ENCODE results near the gene MEIOB.

The MEIOB gene

DNA sequence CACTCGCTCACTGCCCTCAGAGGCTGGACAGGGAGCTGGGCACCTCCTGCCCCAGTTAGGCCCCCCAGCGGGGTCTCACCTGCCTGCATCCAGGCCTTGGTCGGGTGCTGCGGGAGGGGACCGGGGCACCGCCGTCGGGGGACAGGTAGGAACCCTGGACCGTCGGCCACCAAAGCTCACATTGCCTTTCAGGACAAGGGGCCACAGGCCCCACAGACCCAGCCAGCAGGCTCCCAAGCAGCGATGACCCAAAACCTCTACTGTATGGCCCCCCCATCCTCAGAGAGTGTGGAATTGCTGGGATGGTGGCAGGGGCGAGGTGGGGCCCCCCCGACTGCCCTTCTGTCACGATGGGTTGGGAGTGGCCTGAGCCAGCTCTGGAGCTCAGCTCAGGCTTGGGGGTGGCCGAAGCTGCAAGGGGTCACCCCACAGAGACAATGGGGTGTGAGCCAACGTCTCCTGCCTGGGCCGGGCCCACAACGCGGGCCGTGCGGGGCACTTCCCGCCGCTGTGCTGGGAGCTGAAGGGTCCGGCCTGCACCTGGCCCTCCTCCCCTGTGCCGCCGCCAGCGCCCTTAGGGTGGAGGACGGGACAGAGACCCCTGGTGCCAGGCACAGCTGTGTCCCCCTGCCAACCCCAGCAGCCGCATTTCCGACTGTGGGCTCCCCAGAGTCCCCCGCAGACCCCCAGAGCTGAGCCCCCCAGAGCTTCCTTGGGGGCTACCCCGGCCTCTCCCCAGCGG lies 79.0 kb downstream of the MEIOB start:
- TF ChIP-seq, protein P1, sequence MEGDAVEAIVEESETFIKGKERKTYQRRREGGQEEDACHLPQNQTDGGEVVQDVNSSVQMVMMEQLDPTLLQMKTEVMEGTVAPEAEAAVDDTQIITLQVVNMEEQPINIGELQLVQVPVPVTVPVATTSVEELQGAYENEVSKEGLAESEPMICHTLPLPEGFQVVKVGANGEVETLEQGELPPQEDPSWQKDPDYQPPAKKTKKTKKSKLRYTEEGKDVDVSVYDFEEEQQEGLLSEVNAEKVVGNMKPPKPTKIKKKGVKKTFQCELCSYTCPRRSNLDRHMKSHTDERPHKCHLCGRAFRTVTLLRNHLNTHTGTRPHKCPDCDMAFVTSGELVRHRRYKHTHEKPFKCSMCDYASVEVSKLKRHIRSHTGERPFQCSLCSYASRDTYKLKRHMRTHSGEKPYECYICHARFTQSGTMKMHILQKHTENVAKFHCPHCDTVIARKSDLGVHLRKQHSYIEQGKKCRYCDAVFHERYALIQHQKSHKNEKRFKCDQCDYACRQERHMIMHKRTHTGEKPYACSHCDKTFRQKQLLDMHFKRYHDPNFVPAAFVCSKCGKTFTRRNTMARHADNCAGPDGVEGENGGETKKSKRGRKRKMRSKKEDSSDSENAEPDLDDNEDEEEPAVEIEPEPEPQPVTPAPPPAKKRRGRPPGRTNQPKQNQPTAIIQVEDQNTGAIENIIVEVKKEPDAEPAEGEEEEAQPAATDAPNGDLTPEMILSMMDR (IDR thresholded peaks at IDR 0.05): no peak
- no peak for DNase-seq (ENCODE audit: low spot score)
- no peak overlapping the region for H3K27ac ChIP-seq
- no peak overlapping the region for H3K4me3 ChIP-seq

DNA sequence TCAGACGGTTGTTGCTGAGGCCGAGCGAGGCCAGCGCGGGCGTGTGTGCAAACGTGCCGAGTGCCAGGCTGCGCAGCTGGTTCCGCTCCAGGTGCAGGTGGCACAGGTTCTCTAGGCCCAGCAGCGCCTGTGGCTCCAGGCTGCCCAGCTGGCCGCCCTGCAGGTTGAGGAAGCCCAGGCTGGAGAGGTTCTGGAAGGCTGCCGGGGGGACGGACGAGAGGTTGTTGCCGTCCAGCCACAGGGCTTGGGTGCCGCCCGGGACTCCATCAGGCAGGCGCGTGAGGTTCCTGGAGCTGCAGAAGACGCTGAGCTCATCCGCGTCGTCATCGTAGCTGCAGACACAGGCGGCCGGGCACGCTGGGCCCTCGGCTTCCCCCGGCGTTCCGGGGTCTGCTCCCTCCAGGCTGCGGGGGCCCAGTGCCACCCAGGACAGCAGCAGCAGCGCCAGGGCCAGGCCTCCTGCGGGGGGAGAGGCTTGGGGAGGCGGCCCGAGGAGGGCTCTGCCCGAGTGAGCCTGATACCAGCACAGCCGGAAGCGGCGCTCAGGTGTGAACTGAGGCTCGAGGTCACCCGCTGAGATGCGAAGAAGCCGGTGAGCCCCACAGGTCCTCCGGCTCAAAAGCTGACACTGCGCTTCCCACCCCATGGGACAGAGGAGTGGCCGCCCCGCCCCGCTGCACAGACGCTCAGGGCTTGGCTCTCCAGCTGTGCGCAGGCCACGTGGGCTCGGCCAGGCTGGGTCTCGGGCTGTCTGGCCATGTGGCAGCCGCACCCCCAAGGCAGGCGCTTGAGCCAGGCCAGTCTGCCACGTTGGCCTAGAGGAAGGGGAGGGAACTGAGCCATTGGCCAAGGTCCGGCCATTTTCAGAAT lies 79.8 kb downstream of the MEIOB start:
- DNase-seq (ENCODE audit: low spot score): no peak
- TF ChIP-seq, protein P1 (IDR thresholded peaks at IDR 0.05): no peak
- H3K27ac ChIP-seq: no peak overlapping the region
- no peak overlapping the region for H3K4me3 ChIP-seq

DNA sequence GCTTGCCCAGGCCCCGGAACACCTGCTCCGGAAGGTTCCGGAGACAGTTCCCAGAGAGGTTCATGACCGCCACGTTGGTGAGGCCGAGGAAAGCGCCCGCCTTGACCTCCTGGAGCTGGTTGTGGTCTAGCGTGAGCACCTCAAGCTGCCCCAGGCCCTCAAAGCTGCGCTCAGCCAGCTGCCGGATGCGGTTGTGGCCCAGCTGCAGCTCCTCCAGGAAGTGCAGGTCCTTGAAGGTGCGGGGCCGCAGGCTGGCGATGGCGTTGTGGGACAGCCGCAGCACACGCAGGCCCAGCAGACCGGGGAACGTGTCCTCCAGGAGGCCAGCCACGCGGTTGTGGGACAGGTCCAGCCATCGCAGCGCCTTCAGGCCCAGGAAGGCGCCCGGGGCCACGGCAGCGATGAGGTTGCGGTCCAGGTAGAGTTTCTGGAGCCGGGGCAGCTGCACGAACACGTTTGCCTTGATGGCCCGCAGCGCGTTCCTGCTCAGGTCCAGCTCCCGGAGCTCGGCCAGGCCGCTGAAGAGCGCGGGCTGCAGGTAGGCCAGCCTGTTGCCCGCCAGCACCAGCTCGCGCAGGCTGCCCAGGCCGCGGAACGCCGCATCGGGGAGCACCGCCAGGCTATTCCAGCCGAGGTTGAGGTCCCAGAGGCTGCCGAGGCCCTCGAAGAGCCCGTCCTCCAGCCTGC lies 80.6 kb downstream of the MEIOB start:
- H3K4me3 ChIP-seq: no peak overlapping the region
- no peak for DNase-seq (ENCODE audit: low spot score)
- H3K27ac ChIP-seq: no peak overlapping the region
- TF ChIP-seq, protein P1 (IDR thresholded peaks at IDR 0.05): no peak

DNA sequence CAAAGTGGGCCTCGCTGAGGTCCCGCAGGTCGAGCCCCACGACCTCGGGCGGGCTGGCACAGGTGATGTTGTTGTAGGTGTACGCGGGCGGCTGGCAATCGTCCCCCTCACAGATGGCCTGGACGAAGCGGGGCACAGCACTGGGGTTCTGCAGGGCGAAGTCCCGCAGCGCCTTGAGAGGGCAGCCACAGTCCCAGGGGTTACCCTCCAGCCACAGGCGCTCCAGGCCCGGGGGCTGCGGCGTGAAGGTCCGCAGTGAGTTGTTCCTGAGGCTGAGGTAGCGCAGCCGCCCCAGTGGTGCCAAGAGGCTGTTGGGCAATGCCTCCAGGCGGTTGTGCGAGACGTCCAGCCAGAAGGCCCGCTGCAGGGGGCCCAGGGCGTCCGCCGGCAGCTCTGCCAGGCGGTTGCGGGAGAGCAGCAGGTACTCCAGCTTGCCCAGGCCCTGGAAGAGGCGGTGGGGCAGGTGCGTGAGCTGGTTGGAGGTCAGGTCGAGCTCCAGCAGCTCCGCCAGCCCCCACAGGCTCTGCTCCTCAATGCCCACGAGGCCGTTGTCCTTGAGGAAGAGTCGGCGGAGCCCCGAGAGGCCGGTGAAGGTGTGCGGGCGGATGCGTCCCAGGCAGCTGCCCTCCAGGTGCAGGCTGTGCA lies 81.2 kb downstream of the MEIOB start:
- no peak overlapping the region for H3K27ac ChIP-seq
- TF ChIP-seq, protein P1 (IDR thresholded peaks at IDR 0.05): no peak
- no peak for DNase-seq (ENCODE audit: low spot score)

DNA sequence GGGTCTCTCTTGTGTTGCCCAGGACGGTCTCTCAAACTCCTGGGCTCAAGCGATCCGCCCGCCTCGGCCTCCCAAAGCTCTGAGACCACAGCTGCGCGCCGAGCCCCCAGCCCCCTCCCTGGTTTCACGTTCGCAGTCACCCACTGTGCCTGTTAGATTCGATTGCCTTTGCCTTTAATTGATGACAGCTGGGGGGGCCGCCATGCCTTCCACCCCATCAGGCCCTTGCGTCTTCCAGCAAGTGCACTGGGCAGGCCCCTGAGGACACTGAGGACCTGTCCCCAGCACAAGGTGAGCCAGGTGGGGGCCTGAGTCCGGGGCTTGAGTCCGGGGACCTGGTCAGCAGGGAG lies 81.7 kb downstream of the MEIOB start:
- DNase-seq (ENCODE audit: low spot score): no peak
- TF ChIP-seq, protein P1 (IDR thresholded peaks at IDR 0.05): no peak
- no peak overlapping the region for H3K27ac ChIP-seq
- no peak overlapping the region for H3K4me3 ChIP-seq

More for the DNA sequence above, 81.2 kb downstream of the MEIOB start:
- H3K4me3 ChIP-seq: no peak overlapping the region

DNA sequence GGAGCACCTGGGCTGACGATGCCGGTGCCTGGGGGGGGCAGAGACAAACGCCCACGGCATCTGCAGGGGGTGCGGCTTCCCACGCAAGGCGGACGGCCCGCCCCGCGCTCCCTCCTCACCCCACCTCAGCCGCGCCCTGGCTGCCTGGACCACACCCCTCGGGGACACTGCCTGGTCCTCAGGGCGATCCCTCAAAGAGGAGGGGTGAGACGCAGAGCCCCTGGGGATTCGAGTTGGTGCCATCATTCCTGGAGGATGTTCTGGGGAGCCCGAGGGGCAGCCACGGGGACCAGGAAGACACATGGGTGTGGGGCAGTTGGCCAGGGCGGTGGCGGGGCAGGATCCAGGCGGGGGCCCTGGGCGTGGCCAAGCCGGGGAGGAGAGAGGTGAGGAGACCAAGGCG lies 82.3 kb downstream of the MEIOB start:
- no peak overlapping the region for H3K4me3 ChIP-seq
- DNase-seq (ENCODE audit: low spot score): no peak
- TF ChIP-seq, protein P1 (IDR thresholded peaks at IDR 0.05): no peak
- H3K27ac ChIP-seq: no peak overlapping the region
